Skin epidermis (tissue), 12 donors: ENCODE results near the gene MAFB.
A peak's percentile ranks its signal among the peaks of the same experiment; 100 is the strongest.

Experiments
- H3K27ac ChIP-seq, 21 experiments: fragments of 200-600 bp; sonication (generic) in 11 of 21; one replicate each; pipeline ENCODE4 v1.5.0; 2020; ENCODE audit warnings: mild to moderate bottlenecking in 3 of 21, inconsistent platforms in 2 of 21, moderate library complexity in 2 of 21
- H3K4me3 ChIP-seq, 7 experiments: fragments of 200-600 bp; sonication (generic) in 2 of 7; one replicate each; pipeline ENCODE4 v1.5.0; 2020; ENCODE audit warnings: inconsistent platforms in 2 of 7, mild to moderate bottlenecking in 2 of 7, moderate library complexity in 1 of 7

Gene MAFB

GRCh38 chr20:40704828-40705227 is 15.8 kb upstream of the MAFB start:
- no peak overlapping the region for H3K27ac ChIP-seq
- H3K4me3 ChIP-seq = no peak overlapping the region

GRCh38 chr20:40703975-40704530 is 15.0 kb upstream of the MAFB start:
- Histone ChIP-seq H3K4me3 (no peak overlapping the region), H3K27ac (no peak overlapping the region)

GRCh38 chr20:40702504-40702903 is 13.5 kb upstream of the MAFB start:
- H3K4me3 ChIP-seq = no peak overlapping the region
- H3K27ac ChIP-seq = no peak overlapping the region

- Histone ChIP-seq H3K27ac (no peak overlapping the region), H3K4me3 (no peak overlapping the region)
Measured at GRCh38 chr20:40698744-40699143, 9.7 kb upstream of the MAFB start.

GRCh38 chr20:40698281-40698680 is 9.2 kb upstream of the MAFB start:
- H3K27ac ChIP-seq = no peak overlapping the region
- no peak overlapping the region for H3K4me3 ChIP-seq

GRCh38 chr20:40697541-40697940 is 8.5 kb upstream of the MAFB start:
- no peak overlapping the region for H3K27ac ChIP-seq
- H3K4me3 ChIP-seq = no peak overlapping the region

GRCh38 chr20:40695214-40695613 is 6.2 kb upstream of the MAFB start:
- no peak overlapping the region for H3K4me3 ChIP-seq
- no peak overlapping the region for H3K27ac ChIP-seq

GRCh38 chr20:40694246-40694645 is 5.2 kb upstream of the MAFB start:
- no peak overlapping the region for H3K27ac ChIP-seq
- no peak overlapping the region for H3K4me3 ChIP-seq

GRCh38 chr20:40692240-40693011 is 3.4 kb upstream of the MAFB start:
- Histone ChIP-seq H3K4me3 (no peak overlapping the region), H3K27ac (no peak overlapping the region)

GRCh38 chr20:40691566-40692239 is 2.7 kb upstream of the MAFB start:
- H3K27ac ChIP-seq = no peak overlapping the region
- no peak overlapping the region for H3K4me3 ChIP-seq

- H3K27ac ChIP-seq = peak overlapping the region in 4 of 21 experiments; percentile 3 to 95 (median 91)
- H3K4me3 ChIP-seq = peak overlapping the region in 3 of 7 experiments; percentile 49 to 80 (median 60)
Measured at GRCh38 chr20:40690836-40691565, 2.0 kb upstream of the MAFB start.

GRCh38 chr20:40689943-40690835 is 1.2 kb upstream of the MAFB start:
- H3K4me3 ChIP-seq = peak overlapping the region; percentile 49 to 80 (median 60)
- peak overlapping the region; percentile 31 to 98 (median 90) for H3K27ac ChIP-seq

GRCh38 chr20:40688129-40689099 is 622 bp downstream of the MAFB start:
- H3K27ac ChIP-seq = peak overlapping the region; percentile 65 to 98 (median 91)
- peak overlapping the region; percentile 49 to 80 (median 60) for H3K4me3 ChIP-seq

GRCh38 chr20:40687384-40688128 is 1.5 kb downstream of the MAFB start:
- Histone ChIP-seq H3K4me3 (peak overlapping the region; percentile 49 to 80 (median 60)), H3K27ac (peak overlapping the region; percentile 65 to 98 (median 91))

GRCh38 chr20:40686893-40687292 is 2.1 kb downstream of the MAFB start:
- Histone ChIP-seq H3K27ac (peak overlapping the region in 20 of 21 experiments; percentile 74 to 98 (median 91)), H3K4me3 (peak overlapping the region; percentile 49 to 80 (median 60))

- peak overlapping the region; percentile 49 to 80 (median 60) for H3K4me3 ChIP-seq
- peak overlapping the region in 18 of 21 experiments; percentile 84 to 98 (median 92) for H3K27ac ChIP-seq
Measured at GRCh38 chr20:40686434-40686882, 2.6 kb downstream of the MAFB start.

GRCh38 chr20:40685349-40685748 is 3.7 kb downstream of the MAFB start:
- Histone ChIP-seq H3K27ac (peak overlapping the region in 15 of 21 experiments; percentile 1 to 95 (median 35)), H3K4me3 (peak overlapping the region; percentile 49 to 80 (median 60))
